ENCODE results near the gene ADAMTS2. TPM values are rescaled to one million over a fixed set of nuclear protein-coding genes. Genes with fewer than 3 reads are reported as not detected.

ADAMTS2 gene
- total RNA-seq, 2 experiments from 2014 or later: not detected

GRCh38 chr5:179180921-179181645 lies 164.2 kb downstream of the ADAMTS2 start:
- no peaks in the 10 kb centered on the region for H3K36me3 Mint-ChIP-seq
- H3K9me3 Mint-ChIP-seq: peaks cover 2% of the 10 kb centered on the region
- intact Hi-C loops (cut with micrococcal nuclease): no loop called here
- no peaks in the 10 kb centered on the region for H3K4me1 Mint-ChIP-seq (ENCODE audit: low read depth)
- peaks cover 23% of the 10 kb centered on the region for H3K27me3 Mint-ChIP-seq
- H3K4me3 Mint-ChIP-seq: no peak overlapping the region
- ChIA-PET POLR2A (no interaction called here), CTCF (interaction anchor here (1.2 kb wide), 1 partner anchor 14 kb away, joined by 5 read pairs; no protein-coding TSS in a partner anchor)
- no peak overlapping the region for H3K27ac Mint-ChIP-seq
- no peak for DNase-seq

- DNase-seq: no peak
- H3K4me1 Mint-ChIP-seq (ENCODE audit: low read depth): no peaks in the 10 kb centered on the region
- POLR2A ChIA-PET: no interaction called here
- CTCF ChIA-PET: no interaction called here
- no peak overlapping the region for H3K4me3 Mint-ChIP-seq
- no peaks in the 10 kb centered on the region for H3K36me3 Mint-ChIP-seq
- peaks cover 23% of the 10 kb centered on the region for H3K27me3 Mint-ChIP-seq
- intact Hi-C loops (cut with micrococcal nuclease): no loop called here
- peaks cover 2% of the 10 kb centered on the region for H3K9me3 Mint-ChIP-seq
- no peak overlapping the region for H3K27ac Mint-ChIP-seq
Observed at GRCh38 chr5:179180061-179180610, 165.1 kb downstream of the ADAMTS2 start.

- intact Hi-C loops (cut with micrococcal nuclease): no loop called here
- Mint-ChIP-seq H3K27ac (no peak overlapping the region), H3K4me1 (ENCODE audit: low read depth) (no peaks in the 10 kb centered on the region), H3K4me3 (no peak overlapping the region), H3K9me3 (peaks cover 2% of the 10 kb centered on the region), H3K27me3 (peaks cover 17% of the 10 kb centered on the region), H3K36me3 (no peaks in the 10 kb centered on the region)
- CTCF ChIA-PET: no interaction called here
- POLR2A ChIA-PET: no interaction called here
- DNase-seq: no peak
Observed at GRCh38 chr5:179177711-179178575, 167.3 kb downstream of the ADAMTS2 start.

GRCh38 chr5:179176571-179177230 lies 168.6 kb downstream of the ADAMTS2 start:
- CTCF ChIA-PET: no interaction called here
- POLR2A ChIA-PET: no interaction called here
- peaks cover 9% of the 10 kb centered on the region for H3K27me3 Mint-ChIP-seq
- peaks cover 2% of the 10 kb centered on the region for H3K9me3 Mint-ChIP-seq
- DNase-seq: no peak
- H3K36me3 Mint-ChIP-seq: no peaks in the 10 kb centered on the region
- no peak overlapping the region for H3K4me3 Mint-ChIP-seq
- no peak overlapping the region for H3K27ac Mint-ChIP-seq
- intact Hi-C loops (cut with micrococcal nuclease): no loop called here
- H3K4me1 Mint-ChIP-seq (ENCODE audit: low read depth): no peaks in the 10 kb centered on the region

GRCh38 chr5:179176166-179176565 lies 169.1 kb downstream of the ADAMTS2 start:
- no peak for DNase-seq
- H3K9me3 Mint-ChIP-seq: peaks cover 2% of the 10 kb centered on the region
- CTCF ChIA-PET: no interaction called here

GRCh38 chr5:179171816-179172745 lies 173.2 kb downstream of the ADAMTS2 start:
- peaks cover 2% of the 10 kb centered on the region for H3K9me3 Mint-ChIP-seq

More at GRCh38 chr5:179176166-179176565, 169.1 kb downstream of the ADAMTS2 start:
- H3K27me3 Mint-ChIP-seq: peaks cover 10% of the 10 kb centered on the region
- no peak overlapping the region for H3K27ac Mint-ChIP-seq
- no peaks in the 10 kb centered on the region for H3K36me3 Mint-ChIP-seq
- intact Hi-C loops (cut with micrococcal nuclease): no loop called here
- POLR2A ChIA-PET: no interaction called here
- H3K4me3 Mint-ChIP-seq: no peak overlapping the region
- H3K4me1 Mint-ChIP-seq (ENCODE audit: low read depth): no peaks in the 10 kb centered on the region

GRCh38 chr5:179171251-179171815 lies 173.9 kb downstream of the ADAMTS2 start:
- no peak for DNase-seq
- H3K4me1 Mint-ChIP-seq (ENCODE audit: low read depth): peaks cover 3% of the 10 kb centered on the region
- no peaks in the 10 kb centered on the region for H3K36me3 Mint-ChIP-seq
- CTCF ChIA-PET: no interaction called here
- H3K27ac Mint-ChIP-seq: no peak overlapping the region
- H3K9me3 Mint-ChIP-seq: peaks cover 2% of the 10 kb centered on the region
- intact Hi-C loops (cut with micrococcal nuclease): no loop called here
- POLR2A ChIA-PET: no interaction called here
- H3K4me3 Mint-ChIP-seq: no peak overlapping the region
- peaks cover 8% of the 10 kb centered on the region for H3K27me3 Mint-ChIP-seq

More at GRCh38 chr5:179171816-179172745, 173.2 kb downstream of the ADAMTS2 start:
- H3K27ac Mint-ChIP-seq: no peak overlapping the region
- CTCF ChIA-PET: no interaction called here
- peaks cover 3% of the 10 kb centered on the region for H3K4me1 Mint-ChIP-seq (ENCODE audit: low read depth)
- intact Hi-C loops (cut with micrococcal nuclease): no loop called here
- POLR2A ChIA-PET: no interaction called here
- H3K4me3 Mint-ChIP-seq: no peak overlapping the region
- peaks cover 10% of the 10 kb centered on the region for H3K27me3 Mint-ChIP-seq
- DNase-seq: no peak
- H3K36me3 Mint-ChIP-seq: no peaks in the 10 kb centered on the region

GRCh38 chr5:179170606-179171005 lies 174.7 kb downstream of the ADAMTS2 start:
- intact Hi-C loops (cut with micrococcal nuclease): no loop called here
- peaks cover 3% of the 10 kb centered on the region for H3K4me1 Mint-ChIP-seq (ENCODE audit: low read depth)
- peaks cover 2% of the 10 kb centered on the region for H3K9me3 Mint-ChIP-seq
- no peaks in the 10 kb centered on the region for H3K36me3 Mint-ChIP-seq
- no peak for DNase-seq
- H3K27me3 Mint-ChIP-seq: peaks cover 8% of the 10 kb centered on the region
- H3K4me3 Mint-ChIP-seq: no peak overlapping the region
- POLR2A ChIA-PET: no interaction called here
- H3K27ac Mint-ChIP-seq: no peak overlapping the region
- CTCF ChIA-PET: no interaction called here

- Mint-ChIP-seq H3K4me1 (ENCODE audit: low read depth) (peaks cover 3% of the 10 kb centered on the region), H3K4me3 (no peak overlapping the region), H3K27ac (no peak overlapping the region), H3K36me3 (no peaks in the 10 kb centered on the region), H3K27me3 (peaks cover 8% of the 10 kb centered on the region), H3K9me3 (peaks cover 2% of the 10 kb centered on the region)
- intact Hi-C loops (cut with micrococcal nuclease): no loop called here
- ChIA-PET CTCF (interaction anchor here (0.8 kb wide), 1 partner anchor 324 kb away, joined by 3 read pairs; no protein-coding TSS in a partner anchor), POLR2A (no interaction called here)
- DNase-seq: no peak
Observed at GRCh38 chr5:179169836-179170235, 175.4 kb downstream of the ADAMTS2 start.

- Mint-ChIP-seq H3K4me3 (no peak overlapping the region), H3K36me3 (no peaks in the 10 kb centered on the region), H3K9me3 (peaks cover 2% of the 10 kb centered on the region), H3K4me1 (ENCODE audit: low read depth) (peaks cover 3% of the 10 kb centered on the region), H3K27ac (no peak overlapping the region), H3K27me3 (peaks cover 8% of the 10 kb centered on the region)
- DNase-seq: no peak
- intact Hi-C loops (cut with micrococcal nuclease): no loop called here
- ChIA-PET CTCF (interaction anchor here (1.2 to 1.4 kb wide), 2 partner anchors 17 to 325 kb away, joined by 3 to 6 read pairs; no protein-coding TSS in a partner anchor), POLR2A (no interaction called here)
Observed at GRCh38 chr5:179168664-179169063, 176.6 kb downstream of the ADAMTS2 start.

- CTCF ChIA-PET: interaction anchor here (0.8 to 2.7 kb wide), 10 partner anchors 13 to 326 kb away, joined by 3 to 29 read pairs (median 4); partner anchors contain the start of gene ZNF354C
- DNase-seq: no peak
- Mint-ChIP-seq H3K27ac (no peak overlapping the region), H3K9me3 (peaks cover 2% of the 10 kb centered on the region), H3K4me1 (ENCODE audit: low read depth) (peaks cover 3% of the 10 kb centered on the region), H3K36me3 (no peaks in the 10 kb centered on the region), H3K27me3 (peaks cover 8% of the 10 kb centered on the region), H3K4me3 (no peak overlapping the region)
- POLR2A ChIA-PET: no interaction called here
- intact Hi-C loops (cut with micrococcal nuclease): loop anchor here (1.0 to 2.0 kb wide), 2 partner anchors 25 to 326 kb away; no protein-coding TSS in a partner anchor
Observed at GRCh38 chr5:179167871-179168451, 177.3 kb downstream of the ADAMTS2 start.
